Fibroblast of gingiva (primary cell): ENCODE results near the gene OR6C70.
"Not testable (repeated sequence)": the region's sequence is repeated elsewhere in the genome, so short reads cannot be mapped to it uniquely, and the experiment has no call there.

ENCODE experiments used
- DNase-seq: peaks from one replicate; pipeline ENCODE4 v3.0.0-alpha.2; 2011; ENCODE audit warnings: low read depth

Gene OR6C70

DNA sequence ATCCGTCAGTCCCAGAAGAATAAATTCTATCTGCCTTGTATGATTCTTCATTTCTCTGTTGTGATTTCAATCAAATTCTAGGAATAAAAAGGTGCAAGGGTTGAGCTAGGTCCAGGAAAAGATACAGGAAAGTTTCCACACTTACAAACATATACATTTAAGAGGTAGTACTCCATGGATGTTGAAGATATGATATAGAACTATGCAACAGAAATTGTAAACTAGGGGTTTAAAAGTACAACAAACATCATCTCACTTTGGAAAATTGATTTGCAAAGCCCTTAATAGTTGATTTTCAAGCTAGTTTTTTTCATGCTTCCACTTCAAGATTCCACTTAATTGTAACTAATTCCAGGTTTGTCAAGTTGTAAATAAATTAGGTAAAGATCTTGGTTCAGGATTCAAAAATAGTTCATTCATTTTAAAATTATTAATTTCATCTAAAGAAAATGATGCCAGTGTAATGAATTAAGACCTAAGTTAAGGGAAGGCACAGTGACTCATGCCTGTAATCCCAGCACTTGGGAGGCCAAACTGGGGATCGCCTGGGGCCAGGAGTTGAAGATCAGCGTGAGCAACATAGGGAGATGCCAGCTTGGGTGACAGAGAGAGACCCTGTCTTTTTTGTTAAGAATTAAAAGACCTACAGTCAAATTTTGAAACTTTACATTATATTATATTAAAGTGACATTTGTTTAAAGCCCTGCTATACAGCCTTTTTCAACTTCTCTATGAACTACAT lies at the start of gene OR6C70:
Gene OR6C70 (minus strand): TSS at position 51 of the 742 bp plus-strand sequence. CDS start 0 bp downstream, at position 51.
- DNase-seq: no peak

DNA sequence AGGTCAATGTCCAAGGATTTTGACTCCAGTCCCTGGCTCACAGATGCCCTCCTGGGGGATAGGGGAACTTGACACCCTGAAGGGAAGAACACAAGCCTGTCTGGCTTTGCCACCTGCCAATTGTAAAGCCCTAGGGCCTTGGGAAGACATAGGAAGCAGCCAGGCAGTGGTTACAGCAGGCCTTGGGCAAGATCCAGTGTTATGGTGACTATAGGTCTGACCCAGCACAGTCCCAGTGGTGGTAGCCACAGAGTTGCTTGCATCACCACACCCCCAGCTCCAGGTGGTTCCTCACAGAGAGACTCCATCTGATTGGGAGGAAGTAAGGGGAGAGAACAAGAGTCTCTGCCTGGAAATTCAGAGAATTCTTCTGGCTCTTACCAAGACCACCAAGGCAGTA lies 46.5 kb upstream of the OR6C70 start:
- no peak for DNase-seq

GRCh38 chr12:55515696-55516095 lies 45.8 kb upstream of the OR6C70 start:
- no peak for DNase-seq

GRCh38 chr12:55501601-55502000 lies 31.7 kb upstream of the OR6C70 start:
- no peak for DNase-seq

GRCh38 chr12:55499810-55500252 lies 29.9 kb upstream of the OR6C70 start:
- no peak for DNase-seq

DNA sequence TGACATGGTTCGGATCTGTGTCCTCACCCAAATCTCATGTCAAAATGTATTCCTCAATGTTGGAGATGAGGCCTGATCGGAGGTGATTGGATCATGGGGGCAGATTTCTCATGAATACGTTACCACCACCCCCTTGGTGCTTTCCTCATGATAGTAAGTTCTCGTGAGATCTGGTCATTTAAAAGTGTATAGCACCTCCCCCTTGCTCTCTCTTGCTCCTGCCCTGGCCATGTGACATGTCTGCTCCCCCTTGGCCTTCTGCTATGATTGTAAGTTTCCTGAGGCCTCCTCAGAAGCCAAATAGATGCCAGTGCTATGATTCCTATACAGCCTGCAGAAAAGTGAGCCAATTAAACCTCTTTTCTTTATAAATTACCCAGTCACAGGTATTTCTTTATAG lies 29.3 kb upstream of the OR6C70 start:
- no peak for DNase-seq

DNA sequence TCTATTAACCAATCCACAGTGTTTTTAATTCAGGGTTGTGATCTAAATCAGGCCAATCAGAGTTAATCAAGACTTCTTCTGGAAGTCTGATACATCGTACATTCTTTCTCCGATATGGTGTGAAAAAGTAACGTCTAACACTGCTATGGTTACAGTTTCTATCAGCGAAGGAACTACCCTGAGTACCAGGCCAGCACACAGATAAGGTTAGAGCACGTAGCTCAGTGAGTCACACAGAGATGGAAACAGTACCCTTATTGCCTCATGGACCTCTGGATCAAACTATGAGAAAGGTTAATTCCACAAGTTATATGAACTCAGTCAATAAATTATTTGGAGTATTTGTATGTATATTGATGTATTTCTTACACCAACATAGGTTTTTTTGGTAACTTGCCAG lies 25.6 kb upstream of the OR6C70 start:
- DNase-seq: no peak

- no peak for DNase-seq
Observed at GRCh38 chr12:55492078-55492477, 22.1 kb upstream of the OR6C70 start, which contains the start of gene OR6C68. OR6C68 (plus strand) TSS chr12:55492378; CDS start chr12:55492378, 0 bp downstream.

DNA sequence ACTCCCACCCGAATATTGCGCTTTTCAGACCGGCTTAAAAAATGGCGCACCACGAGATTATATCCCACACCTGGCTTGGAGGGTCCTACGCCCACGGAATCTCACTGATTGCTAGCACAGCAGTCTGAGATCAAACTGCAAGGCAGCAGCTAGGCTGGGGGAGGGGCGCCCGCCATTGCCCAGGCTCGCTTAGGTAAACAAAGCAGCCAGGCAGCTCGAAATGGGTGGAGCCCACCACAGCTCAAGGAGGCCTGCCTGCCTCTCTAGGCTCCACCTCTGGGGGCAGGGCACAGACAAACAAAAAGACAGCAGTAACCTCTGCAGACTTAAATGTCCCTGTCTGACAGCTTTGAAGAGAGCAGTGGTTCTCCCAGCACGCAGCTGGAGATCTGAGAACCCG lies 14.3 kb upstream of the OR6C70 start:
- DNase-seq: not testable (repeated sequence)

DNA sequence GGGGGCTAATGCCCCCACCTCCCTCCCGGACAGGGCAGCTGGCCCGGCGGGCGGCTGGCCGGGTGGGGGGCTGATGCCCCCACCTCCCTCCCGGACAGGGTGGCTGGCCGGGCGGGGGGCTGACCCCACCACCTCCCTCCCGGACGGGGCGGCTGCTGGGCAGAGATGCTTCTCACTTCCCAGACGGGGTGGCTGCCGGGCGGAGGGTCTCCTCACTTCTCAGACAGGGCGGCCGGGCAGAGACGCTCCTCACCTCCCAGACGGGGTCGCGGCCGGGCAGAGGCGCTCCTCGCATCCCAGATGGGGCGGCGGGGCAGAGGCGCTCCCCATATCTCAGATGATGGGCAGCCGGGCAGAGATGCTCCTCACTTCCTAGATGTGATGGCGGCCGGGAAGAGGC lies 9.2 kb upstream of the OR6C70 start:
- not testable (repeated sequence) for DNase-seq

- DNase-seq: no peak
Observed at GRCh38 chr12:55472264-55472663, 2.3 kb upstream of the OR6C70 start.

GRCh38 chr12:55469291-55469690 lies 647 bp downstream of the OR6C70 start:
- DNase-seq: no peak

DNA sequence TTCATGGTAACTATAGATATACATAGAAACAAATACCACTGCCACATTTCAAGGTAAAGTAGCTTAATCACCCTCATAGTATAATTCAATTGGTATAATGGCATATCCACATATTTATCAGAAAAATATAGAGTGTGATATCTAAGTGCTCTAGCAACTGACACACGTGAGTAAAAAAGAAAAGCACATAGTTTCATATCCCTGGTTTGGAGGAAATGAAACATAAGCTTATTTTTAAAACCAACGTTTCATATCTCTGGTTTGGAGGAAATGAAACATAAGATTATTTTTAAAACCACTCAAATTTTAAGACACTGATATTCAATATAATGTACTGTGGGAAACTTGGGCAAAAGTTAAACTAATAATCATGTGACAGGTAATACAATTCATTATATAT lies 2.1 kb downstream of the OR6C70 start:
- DNase-seq: no peak

DNA sequence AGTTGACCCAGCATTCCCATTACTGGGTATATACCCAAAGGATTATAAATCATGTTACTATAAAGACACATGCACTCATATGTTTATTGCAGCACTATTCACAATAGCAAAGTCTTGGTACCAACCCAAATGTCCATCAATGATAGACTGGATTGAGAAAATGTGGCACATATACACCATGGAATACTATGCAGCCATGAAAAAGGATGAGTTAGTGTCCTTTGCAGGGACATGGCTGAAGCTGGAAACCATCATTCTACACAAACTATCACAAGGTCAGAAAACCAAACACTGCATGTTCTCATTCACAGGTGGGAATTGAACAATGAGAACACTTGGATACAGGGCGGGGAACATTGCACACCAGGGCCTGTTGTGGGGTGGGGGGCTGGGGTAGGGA lies 5.0 kb downstream of the OR6C70 start:
- DNase-seq: not testable (repeated sequence)

- no peak for DNase-seq
Observed at GRCh38 chr12:55448825-55449224, 21.1 kb downstream of the OR6C70 start.

DNA sequence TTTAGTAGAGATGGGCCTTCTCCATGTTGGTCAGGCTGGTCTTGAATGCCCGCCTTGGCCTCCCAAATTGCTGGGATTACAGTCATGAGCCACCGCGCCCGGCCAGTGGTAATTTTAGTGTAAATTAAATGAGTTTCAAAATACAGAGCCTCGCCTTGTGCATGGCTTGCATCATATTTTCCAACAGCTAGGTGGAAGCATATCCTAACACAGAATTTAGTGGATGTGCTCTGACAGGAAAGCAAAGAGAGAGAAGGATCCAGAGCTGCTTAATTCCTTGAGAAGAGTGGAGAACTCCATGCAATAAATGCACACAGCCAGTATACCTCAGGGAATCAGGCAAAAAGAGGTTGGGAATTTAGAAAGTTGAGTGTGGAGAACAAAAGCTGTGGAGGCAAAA lies 23.6 kb downstream of the OR6C70 start:
- no peak for DNase-seq

- DNase-seq: no peak
Observed at GRCh38 chr12:55445357-55445756, 24.6 kb downstream of the OR6C70 start.

DNA sequence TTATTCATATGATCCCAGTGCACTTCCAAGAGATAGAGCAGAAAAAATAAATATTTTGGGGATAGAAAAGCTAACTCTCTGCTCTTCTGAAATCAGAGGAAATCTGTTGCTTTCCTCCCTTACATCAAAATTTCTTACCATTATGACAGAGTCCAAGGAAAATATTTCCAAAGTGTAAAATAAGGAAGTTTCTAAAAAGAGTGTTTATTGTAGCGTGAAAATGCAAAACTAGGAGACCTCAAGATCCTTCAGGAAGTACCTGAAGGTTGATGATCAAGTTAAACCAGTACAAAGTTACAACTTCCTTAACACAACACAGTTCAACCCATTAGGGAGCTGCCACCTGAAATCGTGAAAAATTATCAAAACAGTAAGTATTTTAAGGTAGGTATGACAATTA lies 26.2 kb downstream of the OR6C70 start, which contains the start of gene OR6C2:
Gene OR6C2 (plus strand): TSS at position 301 of the 400 bp plus-strand sequence. CDS start 8,138 bp downstream, outside the sequence.
- DNase-seq: no peak

GRCh38 chr12:55441233-55441632 lies 28.7 kb downstream of the OR6C70 start:
- DNase-seq: not testable (repeated sequence)

DNA sequence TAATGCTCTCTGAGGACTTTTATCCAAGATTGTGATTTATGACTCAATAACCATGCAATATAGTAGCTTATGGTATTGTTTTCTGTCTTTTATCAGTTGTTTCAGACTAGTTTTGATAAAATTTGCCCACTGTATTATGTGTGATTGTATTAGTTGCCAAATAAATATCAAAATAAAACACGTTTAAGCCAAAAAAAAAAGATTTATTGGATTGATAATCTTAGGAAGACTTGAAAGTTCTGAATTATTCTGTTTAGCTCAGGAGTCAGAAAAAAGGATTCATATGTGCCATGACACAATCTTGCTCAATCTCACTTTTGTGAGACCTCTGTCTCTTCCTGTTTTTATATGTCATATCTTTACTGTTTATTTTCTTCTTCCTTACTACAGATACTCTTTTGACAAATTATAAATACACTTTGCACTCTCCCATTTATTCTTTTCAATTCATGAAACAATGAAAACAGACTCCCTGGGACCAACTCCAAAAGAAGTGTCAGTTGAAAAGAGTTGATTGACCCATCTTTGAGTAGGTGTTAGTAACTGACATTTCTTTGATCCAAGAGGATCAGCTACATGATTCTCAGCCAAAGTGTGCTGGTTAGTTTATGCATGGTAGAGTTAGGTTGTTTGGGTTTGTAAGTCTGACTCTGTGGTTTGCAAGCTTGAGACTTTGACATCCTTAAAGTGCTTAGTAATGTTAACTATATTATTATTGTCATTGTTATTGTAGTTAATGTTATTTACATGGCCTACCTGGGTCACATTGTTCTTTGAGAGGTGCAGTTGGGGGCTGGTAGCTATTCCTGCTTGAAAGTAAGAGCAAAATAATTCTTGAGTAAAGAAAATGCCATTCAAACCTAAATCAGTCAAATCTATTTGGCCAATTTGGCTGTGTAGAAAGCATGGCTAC lies 41.4 kb downstream of the OR6C70 start:
- DNase-seq: no peak

- DNase-seq: no peak
Observed at GRCh38 chr12:55425954-55426353, 44.0 kb downstream of the OR6C70 start, which contains the start of gene OR6C76. OR6C76 (plus strand) TSS chr12:55426254; CDS start chr12:55426254, 0 bp downstream.

DNA sequence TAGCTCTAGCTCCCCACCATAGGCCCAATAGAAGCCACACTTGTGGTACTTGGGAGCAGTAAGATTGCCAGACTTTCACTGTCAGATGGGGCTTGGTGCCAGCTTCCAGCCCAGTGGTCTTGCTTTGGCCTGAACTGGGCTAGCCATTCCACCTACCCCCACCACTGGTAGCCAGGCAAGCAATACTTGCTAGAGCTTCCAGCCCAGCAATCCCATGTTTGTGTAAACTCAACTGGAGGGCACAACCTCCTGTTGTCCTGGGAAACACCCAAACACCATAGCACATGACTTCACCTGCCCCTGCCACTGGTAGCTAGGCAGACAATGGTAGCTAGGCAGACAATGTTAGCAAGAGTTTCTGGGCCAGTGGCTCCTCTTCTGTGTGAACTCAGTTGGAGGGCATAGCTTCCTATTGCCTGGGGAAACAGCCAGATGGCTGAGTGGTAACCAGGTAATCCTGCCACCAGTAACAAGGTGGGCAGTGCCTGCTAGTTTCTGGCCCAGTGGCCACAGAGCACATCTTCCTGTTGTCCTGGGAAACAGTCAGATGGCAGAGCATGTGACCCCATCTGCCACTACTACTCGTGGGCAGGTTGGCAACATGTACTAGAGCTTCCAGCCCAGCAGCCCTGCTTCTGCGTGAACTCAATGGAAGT lies 49.5 kb downstream of the OR6C70 start:
- no peak for DNase-seq
